Neural cell (in vitro differentiated cells): ENCODE measurements around the gene SLC43A1.

Source experiments
- EP300 ChIP-seq: fragments of 450-650 bp; conservative IDR thresholded peaks from 2 replicates; pipeline ENCODE4 v1.6.1; 2014; ENCODE audit warnings: antibody characterized with exemption, mild to moderate bottlenecking, moderate library complexity; ENCODE audit not compliant: poor library complexity, severe bottlenecking
- EZH2 ChIP-seq: fragments of 200-600, 300-800 bp; shearing (Covaris generic), sonication (generic); IDR thresholded peaks from 2 replicates; pipeline ENCODE4 v1.6.1; 2014; ENCODE audit warnings: antibody characterized with exemption, low read length, borderline replicate concordance, mild to moderate bottlenecking; ENCODE audit not compliant: insufficient read depth, poor library complexity, severe bottlenecking
- MXI1 ChIP-seq: fragments of 450-650 bp; conservative IDR thresholded peaks from 2 replicates; pipeline ENCODE4 v1.6.1; 2014; ENCODE audit warnings: antibody characterized with exemption, mild to moderate bottlenecking; ENCODE audit not compliant: poor library complexity, severe bottlenecking
- POLR2AphosphoS5 ChIP-seq: IDR thresholded peaks from 2 replicates; pipeline ENCODE4 v1.6.1; 2012
- RAD21 ChIP-seq: fragments of 450-650 bp; conservative IDR thresholded peaks from 2 replicates; pipeline ENCODE4 v1.6.1; 2014; ENCODE audit warnings: antibody characterized with exemption, mild to moderate bottlenecking, moderate library complexity
- TAF1 ChIP-seq: IDR thresholded peaks from 2 replicates; pipeline ENCODE4 v1.6.1; 2012; ENCODE audit warnings: low read depth
- TF ChIP-seq, protein P1 (sequence below): fragments of 450-650 bp; IDR thresholded peaks from 2 replicates; pipeline ENCODE4 v1.5.1; 2014; ENCODE audit warnings: antibody characterized with exemption, mild to moderate bottlenecking, moderate library complexity; ENCODE audit not compliant: poor library complexity, severe bottlenecking
- TF ChIP-seq, protein P2 (sequence below): IDR thresholded peaks from 2 replicates; pipeline ENCODE4 v1.6.1; 2012; ENCODE audit warnings: borderline replicate concordance

DNA sequence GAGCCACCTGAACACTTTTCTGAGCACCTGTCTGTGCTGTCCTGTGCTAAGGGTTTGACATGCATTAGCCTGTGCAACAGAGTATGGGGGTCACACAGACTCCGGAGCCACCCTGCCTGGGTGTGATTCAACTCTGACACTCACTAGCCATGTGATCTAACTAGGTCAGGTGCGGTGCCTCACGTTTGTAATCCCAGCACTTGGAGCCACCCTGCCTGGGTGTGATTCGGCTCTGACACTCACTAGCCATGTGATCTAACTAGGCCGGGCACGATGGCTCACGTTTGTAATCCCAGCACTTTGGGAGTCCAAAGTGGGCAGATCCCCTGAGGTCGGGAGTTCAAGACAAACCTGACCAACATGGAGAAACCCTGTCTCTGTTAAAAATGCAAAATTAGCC is 40.5 kb upstream of the SLC43A1 start:
- no peak for TF ChIP-seq TAF1
- TF ChIP-seq, protein P1, sequence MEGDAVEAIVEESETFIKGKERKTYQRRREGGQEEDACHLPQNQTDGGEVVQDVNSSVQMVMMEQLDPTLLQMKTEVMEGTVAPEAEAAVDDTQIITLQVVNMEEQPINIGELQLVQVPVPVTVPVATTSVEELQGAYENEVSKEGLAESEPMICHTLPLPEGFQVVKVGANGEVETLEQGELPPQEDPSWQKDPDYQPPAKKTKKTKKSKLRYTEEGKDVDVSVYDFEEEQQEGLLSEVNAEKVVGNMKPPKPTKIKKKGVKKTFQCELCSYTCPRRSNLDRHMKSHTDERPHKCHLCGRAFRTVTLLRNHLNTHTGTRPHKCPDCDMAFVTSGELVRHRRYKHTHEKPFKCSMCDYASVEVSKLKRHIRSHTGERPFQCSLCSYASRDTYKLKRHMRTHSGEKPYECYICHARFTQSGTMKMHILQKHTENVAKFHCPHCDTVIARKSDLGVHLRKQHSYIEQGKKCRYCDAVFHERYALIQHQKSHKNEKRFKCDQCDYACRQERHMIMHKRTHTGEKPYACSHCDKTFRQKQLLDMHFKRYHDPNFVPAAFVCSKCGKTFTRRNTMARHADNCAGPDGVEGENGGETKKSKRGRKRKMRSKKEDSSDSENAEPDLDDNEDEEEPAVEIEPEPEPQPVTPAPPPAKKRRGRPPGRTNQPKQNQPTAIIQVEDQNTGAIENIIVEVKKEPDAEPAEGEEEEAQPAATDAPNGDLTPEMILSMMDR: no peak
- TF ChIP-seq RAD21: no peak
- no peak for TF ChIP-seq EP300
- TF ChIP-seq, protein P2, sequence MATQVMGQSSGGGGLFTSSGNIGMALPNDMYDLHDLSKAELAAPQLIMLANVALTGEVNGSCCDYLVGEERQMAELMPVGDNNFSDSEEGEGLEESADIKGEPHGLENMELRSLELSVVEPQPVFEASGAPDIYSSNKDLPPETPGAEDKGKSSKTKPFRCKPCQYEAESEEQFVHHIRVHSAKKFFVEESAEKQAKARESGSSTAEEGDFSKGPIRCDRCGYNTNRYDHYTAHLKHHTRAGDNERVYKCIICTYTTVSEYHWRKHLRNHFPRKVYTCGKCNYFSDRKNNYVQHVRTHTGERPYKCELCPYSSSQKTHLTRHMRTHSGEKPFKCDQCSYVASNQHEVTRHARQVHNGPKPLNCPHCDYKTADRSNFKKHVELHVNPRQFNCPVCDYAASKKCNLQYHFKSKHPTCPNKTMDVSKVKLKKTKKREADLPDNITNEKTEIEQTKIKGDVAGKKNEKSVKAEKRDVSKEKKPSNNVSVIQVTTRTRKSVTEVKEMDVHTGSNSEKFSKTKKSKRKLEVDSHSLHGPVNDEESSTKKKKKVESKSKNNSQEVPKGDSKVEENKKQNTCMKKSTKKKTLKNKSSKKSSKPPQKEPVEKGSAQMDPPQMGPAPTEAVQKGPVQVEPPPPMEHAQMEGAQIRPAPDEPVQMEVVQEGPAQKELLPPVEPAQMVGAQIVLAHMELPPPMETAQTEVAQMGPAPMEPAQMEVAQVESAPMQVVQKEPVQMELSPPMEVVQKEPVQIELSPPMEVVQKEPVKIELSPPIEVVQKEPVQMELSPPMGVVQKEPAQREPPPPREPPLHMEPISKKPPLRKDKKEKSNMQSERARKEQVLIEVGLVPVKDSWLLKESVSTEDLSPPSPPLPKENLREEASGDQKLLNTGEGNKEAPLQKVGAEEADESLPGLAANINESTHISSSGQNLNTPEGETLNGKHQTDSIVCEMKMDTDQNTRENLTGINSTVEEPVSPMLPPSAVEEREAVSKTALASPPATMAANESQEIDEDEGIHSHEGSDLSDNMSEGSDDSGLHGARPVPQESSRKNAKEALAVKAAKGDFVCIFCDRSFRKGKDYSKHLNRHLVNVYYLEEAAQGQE: no peak
- no peak for TF ChIP-seq POLR2AphosphoS5
- no peak for TF ChIP-seq EZH2
- no peak for TF ChIP-seq MXI1
